Gastrocnemius medialis (tissue), 4 donors: ENCODE data around the gene CATSPER1. TPM values are rescaled to one million over a fixed set of nuclear protein-coding genes. Genes with fewer than 3 reads are reported as not detected.

Experiments
- ATAC-seq, 2 donors: fragments of 150-250 bp; one replicate each; pipeline ENCODE4 v1.9.1; 2016
- DNase-seq, 2 donors: peaks; one replicate each; pipeline ENCODE4 v3.0.0-alpha.2; 2019
- H3K27ac ChIP-seq, 4 donors: fragments of 200-600 bp; sonication (generic); 1 replicate in 1 of 4; 2 replicates in 3 of 4; pipeline ENCODE4 v1.5.1; 2016 to 2018; ENCODE audit warnings: mild to moderate bottlenecking in 2 of 4, moderate library complexity in 1 of 4
- H3K27me3 ChIP-seq, 3 donors: fragments of 200-600 bp; sonication (generic) in 2 of 3; 1 replicate in 1 of 3; 2 replicates in 2 of 3; pipeline versions ENCODE4 v1.5.1 to v1.6.0; 2016 to 2019; ENCODE audit warnings: mild to moderate bottlenecking in 1 of 3, moderate library complexity in 1 of 3
- H3K36me3 ChIP-seq, 2 donors: fragments of 200-600 bp; sonication (generic) in 1 of 2; one replicate each; pipeline ENCODE4 v1.5.1; 2017 to 2018
- H3K4me1 ChIP-seq, 2 donors: fragments of 200-600 bp; sonication (generic) in 1 of 2; one replicate each; pipeline ENCODE4 v1.5.1; 2016 to 2017; ENCODE audit warnings: mild to moderate bottlenecking in 2 of 2
- H3K4me3 ChIP-seq, 4 donors: fragments of 200-600 bp; sonication (generic) in 3 of 4; 1 replicate in 1 of 4; 2 replicates in 3 of 4; pipeline ENCODE4 v1.5.1; 2016 to 2019; ENCODE audit warnings: mild to moderate bottlenecking in 2 of 4
- H3K9me3 ChIP-seq, 3 donors: fragments of 200-600 bp; sonication (generic) in 2 of 3; 1 replicate in 1 of 3; 2 replicates in 2 of 3; pipeline ENCODE4 v1.5.1; 2016 to 2019
- POLR2A ChIP-seq, 2 donors: fragments of 450-650 bp; IDR thresholded peaks; one replicate each; pipeline ENCODE4 v1.6.1; 2017; ENCODE audit warnings: antibody characterized with exemption in 2 of 2, mild to moderate bottlenecking in 2 of 2, moderate library complexity in 2 of 2
- in situ Hi-C, 4 donors: fragments of 200-750 bp; cut with MboI; loops; one replicate each; pipeline versions ENCODE4 v1.15.0 to v1.8.0; 2017; ENCODE audit warnings: low sequenced_read_pairs in 4 of 4
- intact Hi-C: fragments of 100-400 bp; cut with DNase I; formaldehyde crosslinking; loops from one replicate; pipeline ENCODE4 v1.15.1; 2023; ENCODE audit warnings: low total_unique reads
- total RNA-seq, 4 donors: library from RNA; depleted of rRNA; stranded (reverse); fragments of >200 nt; gene quantifications; one replicate each; pipeline versions ENCODE4 v1.1.0 to v1.2.3, GENCODE V29; 2016
- TF ChIP-seq, protein P1 (sequence below), 5 experiments: fragments of 450-650 bp in 3 of 5; fragments of 200-600 bp in 2 of 5; sonication (generic) in 2 of 5; IDR thresholded peaks in 4 of 5; conservative IDR thresholded peaks in 1 of 5; 1 replicate in 4 of 5; 2 replicates in 1 of 5; pipeline ENCODE4 v1.5.1; 2016 to 2019; ENCODE audit warnings: antibody characterized with exemption in 5 of 5, mild to moderate bottlenecking in 3 of 5, moderate library complexity in 3 of 5

Gene CATSPER1
- total RNA-seq, 4 donors from 2014 or later: not detected

DNA sequence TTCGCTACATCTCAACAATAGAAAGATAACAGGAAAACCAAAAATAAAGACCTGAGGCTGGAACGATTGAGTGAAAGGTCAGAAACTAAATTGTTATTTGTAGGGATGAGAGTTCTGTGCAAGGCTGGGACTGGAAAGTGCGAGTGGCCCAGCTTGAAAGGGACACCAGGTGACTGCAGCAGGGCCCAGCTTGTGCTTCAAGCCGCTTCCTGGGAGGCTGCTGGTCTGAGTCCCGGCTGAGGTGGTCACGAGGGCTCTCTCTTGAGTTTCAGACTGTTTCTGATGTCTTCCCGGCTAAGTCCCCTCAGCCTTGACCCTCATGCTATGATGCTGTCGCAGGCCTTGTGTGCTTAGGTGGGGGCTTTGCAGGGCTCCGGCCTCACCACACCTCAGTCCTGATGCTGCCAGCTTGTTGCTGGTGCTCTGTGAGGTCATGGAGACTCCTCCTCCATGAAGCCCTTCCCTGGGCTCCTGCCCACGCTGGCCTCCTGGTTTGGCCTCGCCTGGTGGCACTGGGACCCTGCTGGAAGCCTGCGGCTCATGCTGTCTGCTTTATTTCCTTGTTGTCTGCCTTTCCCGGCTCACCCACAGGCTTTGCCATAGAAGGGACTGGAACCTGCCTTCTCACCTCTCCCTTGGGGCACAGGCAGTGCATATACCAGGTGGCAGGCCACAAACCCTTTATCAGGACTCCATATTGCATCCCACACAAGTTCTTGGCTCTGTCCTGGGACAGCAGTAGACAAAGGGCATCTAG lies 20.0 kb downstream of the CATSPER1 start:
- peaks cover 15 to 34% of the 10 kb centered on the region in 2 donors for H3K4me1 ChIP-seq
- H3K27ac ChIP-seq: peak overlapping the region; percentile 5 to 97 (median 47)
- peaks cover 0 to under 1% (median 0%) of the 10 kb centered on the region in 3 donors for H3K27me3 ChIP-seq
- no peak overlapping the region for H3K4me3 ChIP-seq
- intact Hi-C loops (no loop called here), in situ Hi-C loops (no loop called here)
- no peaks in the 10 kb centered on the region for H3K9me3 ChIP-seq
- DNase-seq: no peak
- peaks cover 2 to 24% of the 10 kb centered on the region in 2 donors for H3K36me3 ChIP-seq
- TF ChIP-seq, protein P1, sequence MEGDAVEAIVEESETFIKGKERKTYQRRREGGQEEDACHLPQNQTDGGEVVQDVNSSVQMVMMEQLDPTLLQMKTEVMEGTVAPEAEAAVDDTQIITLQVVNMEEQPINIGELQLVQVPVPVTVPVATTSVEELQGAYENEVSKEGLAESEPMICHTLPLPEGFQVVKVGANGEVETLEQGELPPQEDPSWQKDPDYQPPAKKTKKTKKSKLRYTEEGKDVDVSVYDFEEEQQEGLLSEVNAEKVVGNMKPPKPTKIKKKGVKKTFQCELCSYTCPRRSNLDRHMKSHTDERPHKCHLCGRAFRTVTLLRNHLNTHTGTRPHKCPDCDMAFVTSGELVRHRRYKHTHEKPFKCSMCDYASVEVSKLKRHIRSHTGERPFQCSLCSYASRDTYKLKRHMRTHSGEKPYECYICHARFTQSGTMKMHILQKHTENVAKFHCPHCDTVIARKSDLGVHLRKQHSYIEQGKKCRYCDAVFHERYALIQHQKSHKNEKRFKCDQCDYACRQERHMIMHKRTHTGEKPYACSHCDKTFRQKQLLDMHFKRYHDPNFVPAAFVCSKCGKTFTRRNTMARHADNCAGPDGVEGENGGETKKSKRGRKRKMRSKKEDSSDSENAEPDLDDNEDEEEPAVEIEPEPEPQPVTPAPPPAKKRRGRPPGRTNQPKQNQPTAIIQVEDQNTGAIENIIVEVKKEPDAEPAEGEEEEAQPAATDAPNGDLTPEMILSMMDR (IDR thresholded peaks at IDR 0.05 in 4 of 5, conservative IDR thresholded peaks at IDR 0.05 in 1 of 5): no peak
- no peak for TF ChIP-seq POLR2A (IDR thresholded peaks at IDR 0.05)
- ATAC-seq: no peak

DNA sequence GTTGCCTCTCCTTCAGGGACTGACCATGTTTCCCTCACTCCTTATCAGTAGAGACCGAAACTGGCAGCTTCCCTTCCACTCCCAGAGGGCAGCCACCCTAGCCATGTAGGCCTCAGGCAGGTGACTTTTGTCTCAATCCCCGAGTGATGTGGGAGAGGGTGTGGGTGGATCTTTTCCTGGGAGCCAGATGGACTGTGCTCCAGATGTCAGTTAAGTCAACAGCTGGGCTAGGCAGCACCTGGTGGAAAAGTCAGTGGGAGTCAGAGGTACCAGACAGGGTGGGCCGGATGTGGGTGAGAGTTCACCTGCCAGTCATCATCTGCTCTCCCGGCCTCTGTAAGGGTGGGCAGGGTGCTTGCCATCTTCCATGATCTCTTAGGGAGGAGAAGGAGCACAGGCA lies 22.1 kb downstream of the CATSPER1 start:
- H3K4me3 ChIP-seq: no peak overlapping the region
- H3K4me1 ChIP-seq: peaks cover 29 to 46% of the 10 kb centered on the region in 2 donors
- ATAC-seq (no peak), DNase-seq (no peak)
- peaks cover 2 to 37% of the 10 kb centered on the region in 2 donors for H3K36me3 ChIP-seq
- H3K27ac ChIP-seq: peak overlapping the region; percentile 38 to 97 (median 40)
- intact Hi-C loops: loop anchor here (5.0 kb wide), 1 partner anchor 342 kb away; the partner anchor contains the start of gene RELA
- H3K27me3 ChIP-seq: no peaks in the 10 kb centered on the region
- in situ Hi-C loops: no loop called here
- H3K9me3 ChIP-seq: no peaks in the 10 kb centered on the region
- no peak for TF ChIP-seq POLR2A (IDR thresholded peaks at IDR 0.05)
- TF ChIP-seq, protein P1 (IDR thresholded peaks at IDR 0.05 in 4 of 5, conservative IDR thresholded peaks at IDR 0.05 in 1 of 5): no peak

- Histone ChIP-seq H3K36me3 (peaks cover 2 to 46% of the 10 kb centered on the region in 2 donors), H3K9me3 (no peaks in the 10 kb centered on the region), H3K27ac (peak overlapping the region; percentile 91 to 99 (median 97)), H3K4me3 (peak overlapping the region; percentile 80 to 97 (median 84)), H3K4me1 (peaks cover 29 to 46% of the 10 kb centered on the region in 2 donors), H3K27me3 (no peaks in the 10 kb centered on the region)
- intact Hi-C loops: loop anchor here (2.0 to 5.0 kb wide), 4 partner anchors 84 to 341 kb away; partner anchors contain the start of genes C11orf68, DRAP1, FIBP and RELA
- no peak for DNase-seq
- no peak for TF ChIP-seq POLR2A (IDR thresholded peaks at IDR 0.05)
- TF ChIP-seq, protein P1 (IDR thresholded peaks at IDR 0.05 in 4 of 5, conservative IDR thresholded peaks at IDR 0.05 in 1 of 5): no peak
- in situ Hi-C loops: no loop called here
- no peak for ATAC-seq
Measured at GRCh38 chr11:66003291-66003690, 23.0 kb downstream of the CATSPER1 start.

GRCh38 chr11:66002648-66003225 lies 23.5 kb downstream of the CATSPER1 start:
- in situ Hi-C loops: no loop called here
- peak overlapping the region; percentile 91 to 99 (median 97) for H3K27ac ChIP-seq
- no peaks in the 10 kb centered on the region for H3K9me3 ChIP-seq
- intact Hi-C loops: loop anchor here (1.0 to 5.0 kb wide), 6 partner anchors 41 to 340 kb away; partner anchors contain the start of genes C11orf68, DRAP1, FIBP and RELA
- TF ChIP-seq, protein P1 (IDR thresholded peaks at IDR 0.05 in 4 of 5, conservative IDR thresholded peaks at IDR 0.05 in 1 of 5): no peak
- TF ChIP-seq POLR2A (IDR thresholded peaks at IDR 0.05): peak; percentile 9 to 12
- H3K27me3 ChIP-seq: no peaks in the 10 kb centered on the region
- DNase-seq (peak; percentile 58 to 86), ATAC-seq (peak; percentile 75 to 78)
- peaks cover 2 to 52% of the 10 kb centered on the region in 2 donors for H3K36me3 ChIP-seq
- peaks cover 29 to 45% of the 10 kb centered on the region in 2 donors for H3K4me1 ChIP-seq
- peak overlapping the region; percentile 80 to 97 (median 84) for H3K4me3 ChIP-seq
